Uterus (tissue), 4 donors: ENCODE measurements around the gene CWC27. TPM values are rescaled to one million over a fixed set of nuclear protein-coding genes. Genes with fewer than 3 reads are reported as not detected.

Experiments used
- DNase-seq, 2 donors: peaks; one replicate each; pipeline ENCODE4 v3.0.0-alpha.2; 2019 to 2020
- H3K27ac ChIP-seq, 2 donors: fragments of 200-600 bp; sonication (generic); 1 replicate in 1 of 2; 2 replicates in 1 of 2; pipeline ENCODE4 v1.5.1; 2016 to 2018
- H3K27me3 ChIP-seq, 2 donors: fragments of 200-600 bp; sonication (generic); one replicate each; pipeline ENCODE4 v1.5.1; 2018 to 2019; ENCODE audit warnings: control low read depth in 1 of 2
- H3K36me3 ChIP-seq, 2 donors: fragments of 200-600 bp; sonication (generic); one replicate each; pipeline ENCODE4 v1.5.1; 2019; ENCODE audit warnings: control low read depth in 1 of 2
- H3K4me1 ChIP-seq, 2 donors: fragments of 200-600 bp; sonication (generic); one replicate each; pipeline ENCODE4 v1.5.1; 2018 to 2019; ENCODE audit warnings: control low read depth in 1 of 2
- H3K4me3 ChIP-seq, 2 donors: fragments of 200-600 bp; sonication (generic); 1 replicate in 1 of 2; 2 replicates in 1 of 2; pipeline ENCODE4 v1.5.1; 2018 to 2019; ENCODE audit warnings: mild to moderate bottlenecking in 1 of 2
- H3K9me3 ChIP-seq, 2 donors: fragments of 200-600 bp; sonication (generic); one replicate each; pipeline ENCODE4 v1.5.1; 2019; ENCODE audit warnings: control low read depth in 1 of 2
- POLR2A ChIP-seq, 2 donors: fragments of 450-650 bp; IDR thresholded peaks; one replicate each; pipeline ENCODE4 v1.6.1; 2016; ENCODE audit warnings: antibody characterized with exemption in 2 of 2, mild to moderate bottlenecking in 1 of 2, moderate library complexity in 1 of 2
- intact Hi-C: fragments of 100-400 bp; cut with DNase I; formaldehyde crosslinking; loops from one replicate; pipeline ENCODE4 v1.15.1; 2023; ENCODE audit warnings: low total_unique reads
- total RNA-seq, 4 donors: library from RNA; depleted of rRNA in 3 of 4; stranded (reverse); fragments of >200 nt in 3 of 4; gene quantifications; one replicate each; pipeline versions ENCODE4 v1.1.0 to v1.2.4, GENCODE V29; 2014 to 2023
- TF ChIP-seq, protein P1 (sequence below), 4 experiments: fragments of 200-600 bp in 2 of 4; fragments of 450-650 bp in 2 of 4; sonication (generic) in 2 of 4; IDR thresholded peaks; one replicate each; pipeline ENCODE4 v1.5.1; 2016 to 2019; ENCODE audit warnings: antibody characterized with exemption in 4 of 4, mild to moderate bottlenecking in 2 of 4, moderate library complexity in 1 of 4
- donor health status: DM: yes; HTN: yes; CAD: no.

The CWC27 gene
- total RNA-seq, 4 donors from 2014 or later: 7.6 to 28.2 (median 24.2) TPM

DNA sequence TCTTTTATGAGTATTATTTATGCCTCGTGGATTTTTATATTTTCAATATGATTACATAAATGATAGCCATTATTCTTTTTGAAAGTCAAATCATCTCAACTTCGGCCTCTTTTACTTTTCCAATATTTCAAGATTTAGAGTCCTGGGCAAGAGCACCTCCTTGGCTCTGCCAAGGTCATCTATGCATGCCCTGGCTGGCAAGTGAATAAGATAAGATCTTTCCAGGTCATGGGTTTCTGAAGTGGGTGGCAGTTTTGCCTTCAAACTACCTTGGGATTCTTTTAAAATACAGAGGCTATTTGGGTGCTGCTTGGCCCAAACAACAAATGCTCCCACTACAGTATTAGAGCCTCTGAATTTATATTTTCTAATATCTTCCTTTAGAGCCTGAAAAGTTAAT lies 95.4 kb downstream of the CWC27 start:
- Histone ChIP-seq H3K36me3 (no peaks in the 10 kb centered on the region), H3K27me3 (no peaks in the 10 kb centered on the region), H3K4me3 (no peak overlapping the region), H3K4me1 (no peaks in the 10 kb centered on the region), H3K9me3 (no peaks in the 10 kb centered on the region), H3K27ac (no peak overlapping the region)
- no peak for DNase-seq
- TF ChIP-seq, protein P1, sequence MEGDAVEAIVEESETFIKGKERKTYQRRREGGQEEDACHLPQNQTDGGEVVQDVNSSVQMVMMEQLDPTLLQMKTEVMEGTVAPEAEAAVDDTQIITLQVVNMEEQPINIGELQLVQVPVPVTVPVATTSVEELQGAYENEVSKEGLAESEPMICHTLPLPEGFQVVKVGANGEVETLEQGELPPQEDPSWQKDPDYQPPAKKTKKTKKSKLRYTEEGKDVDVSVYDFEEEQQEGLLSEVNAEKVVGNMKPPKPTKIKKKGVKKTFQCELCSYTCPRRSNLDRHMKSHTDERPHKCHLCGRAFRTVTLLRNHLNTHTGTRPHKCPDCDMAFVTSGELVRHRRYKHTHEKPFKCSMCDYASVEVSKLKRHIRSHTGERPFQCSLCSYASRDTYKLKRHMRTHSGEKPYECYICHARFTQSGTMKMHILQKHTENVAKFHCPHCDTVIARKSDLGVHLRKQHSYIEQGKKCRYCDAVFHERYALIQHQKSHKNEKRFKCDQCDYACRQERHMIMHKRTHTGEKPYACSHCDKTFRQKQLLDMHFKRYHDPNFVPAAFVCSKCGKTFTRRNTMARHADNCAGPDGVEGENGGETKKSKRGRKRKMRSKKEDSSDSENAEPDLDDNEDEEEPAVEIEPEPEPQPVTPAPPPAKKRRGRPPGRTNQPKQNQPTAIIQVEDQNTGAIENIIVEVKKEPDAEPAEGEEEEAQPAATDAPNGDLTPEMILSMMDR (IDR thresholded peaks at IDR 0.05): no peak
- no peak for TF ChIP-seq POLR2A (IDR thresholded peaks at IDR 0.05)
- intact Hi-C loops: no loop called here

DNA sequence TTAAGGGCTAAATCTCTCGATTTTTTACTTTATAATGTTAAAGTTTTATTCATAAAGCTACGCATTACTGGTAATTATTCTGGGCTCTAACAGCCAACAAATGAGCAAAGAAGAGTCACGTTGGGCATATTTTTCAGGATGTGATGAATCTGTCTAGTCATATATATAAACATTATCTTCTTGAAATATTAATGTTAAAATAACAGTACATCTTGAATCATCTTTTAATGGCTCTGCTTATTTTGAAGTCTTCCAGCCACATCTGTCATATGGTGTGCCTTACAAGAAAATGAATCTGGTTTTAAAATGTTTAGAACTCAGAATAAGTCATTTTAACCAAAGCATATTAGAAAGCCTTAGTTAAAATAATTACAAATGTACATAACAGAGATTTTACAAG lies 96.9 kb downstream of the CWC27 start:
- Histone ChIP-seq H3K27ac (no peak overlapping the region), H3K27me3 (no peaks in the 10 kb centered on the region), H3K9me3 (no peaks in the 10 kb centered on the region), H3K4me3 (no peak overlapping the region), H3K4me1 (no peaks in the 10 kb centered on the region), H3K36me3 (no peaks in the 10 kb centered on the region)
- DNase-seq: no peak
- intact Hi-C loops: no loop called here
- TF ChIP-seq, protein P1 (IDR thresholded peaks at IDR 0.05): no peak
- TF ChIP-seq POLR2A (IDR thresholded peaks at IDR 0.05): no peak

DNA sequence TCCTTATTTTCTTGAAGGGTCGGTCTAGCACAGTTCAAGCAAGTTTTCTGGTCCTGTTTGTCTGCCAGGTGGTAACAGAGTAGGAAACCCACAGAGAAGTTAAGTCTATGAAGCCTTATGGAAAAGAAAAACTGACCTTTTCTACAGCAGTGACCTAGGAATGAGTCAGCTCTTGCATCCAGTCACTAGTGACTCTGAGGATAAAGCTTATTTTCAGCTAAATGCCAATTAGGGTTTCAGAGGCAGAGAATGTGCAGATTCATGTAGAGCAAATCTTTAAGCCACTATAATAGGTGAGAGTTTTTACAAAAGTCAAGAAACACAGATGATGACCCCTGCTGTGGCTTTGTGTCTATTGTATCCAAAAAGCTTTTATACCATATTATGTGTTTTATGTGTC lies 100.7 kb downstream of the CWC27 start:
- intact Hi-C loops: no loop called here
- H3K27ac ChIP-seq: no peak overlapping the region
- no peaks in the 10 kb centered on the region for H3K36me3 ChIP-seq
- H3K4me1 ChIP-seq: no peaks in the 10 kb centered on the region
- DNase-seq: no peak
- H3K27me3 ChIP-seq: no peaks in the 10 kb centered on the region
- no peaks in the 10 kb centered on the region for H3K9me3 ChIP-seq
- TF ChIP-seq, protein P1 (IDR thresholded peaks at IDR 0.05): no peak
- TF ChIP-seq POLR2A (IDR thresholded peaks at IDR 0.05): no peak
- no peak overlapping the region for H3K4me3 ChIP-seq

DNA sequence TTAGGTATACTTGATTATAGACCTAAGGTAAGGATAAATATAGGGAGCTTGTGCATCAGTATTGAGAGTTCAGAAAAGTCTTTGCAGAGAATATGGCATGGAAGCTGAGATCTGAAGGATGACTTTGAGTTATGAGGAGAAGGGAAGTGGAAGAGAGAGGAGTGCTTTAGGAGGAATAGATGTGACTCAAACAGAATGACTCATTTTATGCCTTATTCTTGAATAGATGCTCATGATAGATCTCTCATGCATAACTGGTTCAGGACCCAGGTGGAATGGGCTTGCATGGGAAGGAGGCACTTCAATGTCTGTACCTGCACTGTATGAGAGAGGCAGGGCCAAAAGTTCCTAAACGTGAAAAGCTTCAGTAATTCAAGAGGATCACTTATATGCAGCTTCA lies 103.3 kb downstream of the CWC27 start:
- Histone ChIP-seq H3K4me3 (no peak overlapping the region), H3K9me3 (no peaks in the 10 kb centered on the region), H3K27me3 (no peaks in the 10 kb centered on the region), H3K36me3 (no peaks in the 10 kb centered on the region), H3K27ac (no peak overlapping the region), H3K4me1 (no peaks in the 10 kb centered on the region)
- TF ChIP-seq, protein P1 (IDR thresholded peaks at IDR 0.05): no peak
- intact Hi-C loops: no loop called here
- DNase-seq: no peak

GRCh38 chr5:64873441-64873840 lies 104.7 kb downstream of the CWC27 start:
- no peak for DNase-seq
- no peaks in the 10 kb centered on the region for H3K36me3 ChIP-seq
- H3K4me3 ChIP-seq: no peak overlapping the region
- no peaks in the 10 kb centered on the region for H3K9me3 ChIP-seq
- H3K27ac ChIP-seq: no peak overlapping the region
- no peak for TF ChIP-seq POLR2A (IDR thresholded peaks at IDR 0.05)
- TF ChIP-seq, protein P1 (IDR thresholded peaks at IDR 0.05): no peak
- no peaks in the 10 kb centered on the region for H3K4me1 ChIP-seq
- H3K27me3 ChIP-seq: no peaks in the 10 kb centered on the region
- intact Hi-C loops: no loop called here
